ENCODE data around the gene KRTAP10-5.
"Not testable (repeated sequence)": the region's sequence is repeated elsewhere in the genome, so short reads cannot be mapped to it uniquely, and the experiment has no call there.

Gene KRTAP10-5

GRCh38 chr21:44569861-44570517 is 10.4 kb downstream of the KRTAP10-5 start:
- DNase-seq: no peak

DNA sequence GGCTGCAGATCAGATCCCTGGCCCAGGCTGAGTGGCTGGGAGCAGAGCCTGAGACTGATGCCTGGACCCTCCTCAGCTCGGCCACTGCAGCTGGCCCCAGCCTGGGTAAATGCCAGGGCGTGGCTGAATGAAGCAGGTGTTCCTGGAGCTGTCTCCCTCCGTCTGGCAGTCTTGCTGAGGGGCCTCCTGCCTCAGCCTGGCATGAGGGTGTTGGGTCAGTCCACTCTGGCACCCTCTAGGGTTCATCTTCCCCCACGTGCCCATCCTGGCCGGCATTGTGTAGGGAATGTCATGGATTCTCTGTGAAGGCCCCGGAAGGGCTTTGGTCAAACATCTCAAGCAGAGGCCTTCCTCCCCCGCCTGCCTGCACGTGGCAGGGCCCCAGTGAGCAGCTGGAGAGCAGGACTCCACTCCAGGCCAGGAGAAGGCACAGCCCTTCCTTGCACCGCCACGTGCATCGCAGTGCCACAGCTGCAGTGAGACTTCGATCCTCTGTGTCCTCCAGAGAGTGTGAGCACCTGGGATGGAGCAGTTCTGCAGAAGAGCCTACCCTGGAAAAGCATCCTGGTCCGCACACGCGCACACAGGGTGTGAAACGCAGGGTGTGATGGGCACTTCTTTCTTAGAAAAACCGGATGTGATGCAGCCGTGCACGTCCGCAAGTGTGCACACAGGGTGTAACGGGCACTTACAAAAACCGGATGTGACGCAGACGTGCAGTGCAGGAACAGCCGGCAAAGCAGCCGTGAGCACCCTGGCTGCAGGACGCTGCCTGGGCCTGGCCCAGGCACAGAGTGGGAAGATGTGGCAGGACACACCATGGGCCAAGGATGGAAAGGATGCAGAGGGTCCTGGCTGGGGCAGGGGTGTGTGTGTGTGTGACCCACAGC is 11.5 kb downstream of the KRTAP10-5 start:
- no peak for DNase-seq

DNA sequence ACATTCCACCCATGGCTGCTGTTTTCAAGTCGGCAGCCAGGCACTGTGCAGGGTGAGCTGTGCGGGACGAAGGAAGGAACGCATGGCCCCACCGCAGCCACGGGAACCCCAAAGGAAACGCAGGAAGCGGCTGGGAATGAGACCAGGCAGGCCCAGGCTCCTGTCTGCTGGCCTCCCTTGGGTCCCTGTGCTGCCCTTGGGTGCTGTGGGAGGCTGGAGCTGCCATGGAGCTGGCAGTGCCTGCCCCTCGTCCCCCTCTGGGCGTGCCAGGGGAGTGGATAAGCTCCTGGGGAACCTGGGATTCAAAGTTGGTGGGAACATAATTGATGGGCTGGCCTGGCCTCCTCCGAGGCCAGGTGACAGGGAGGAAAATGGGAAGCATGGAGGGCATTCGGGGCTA is 12.1 kb downstream of the KRTAP10-5 start:
- DNase-seq: no peak

DNA sequence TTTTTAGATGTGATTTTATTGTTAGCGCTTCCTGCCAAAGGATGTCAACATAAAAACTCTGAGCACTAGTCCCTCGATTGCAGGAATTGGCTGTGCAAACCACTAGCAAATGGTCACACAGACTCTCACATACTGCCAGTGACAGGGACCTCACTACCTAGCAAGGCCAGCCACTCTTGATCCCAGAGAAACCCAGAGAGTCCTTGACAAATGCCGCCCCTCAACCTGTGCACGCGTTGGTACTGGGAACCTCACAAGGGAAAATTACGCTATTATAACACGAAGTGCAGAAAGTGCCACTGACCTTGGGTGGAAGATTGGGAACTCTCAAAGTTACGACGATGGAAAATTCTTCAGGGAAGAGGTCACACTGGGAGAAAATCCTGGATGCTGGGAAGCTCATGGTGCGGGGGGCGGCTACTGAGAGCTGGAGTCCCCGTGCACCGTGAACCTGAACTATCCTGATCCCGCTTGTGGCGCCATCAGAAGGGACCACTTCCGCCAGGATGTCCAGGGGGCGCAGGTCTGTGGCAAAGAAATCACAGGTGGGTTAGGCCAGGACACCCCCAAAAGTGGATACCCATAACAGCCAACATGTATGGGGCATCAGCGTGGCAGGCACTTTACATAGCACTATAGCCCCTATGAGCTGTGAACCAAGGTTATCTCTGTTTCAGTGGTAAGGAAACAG is 12.8 kb downstream of the KRTAP10-5 start:
- no peak for DNase-seq

DNA sequence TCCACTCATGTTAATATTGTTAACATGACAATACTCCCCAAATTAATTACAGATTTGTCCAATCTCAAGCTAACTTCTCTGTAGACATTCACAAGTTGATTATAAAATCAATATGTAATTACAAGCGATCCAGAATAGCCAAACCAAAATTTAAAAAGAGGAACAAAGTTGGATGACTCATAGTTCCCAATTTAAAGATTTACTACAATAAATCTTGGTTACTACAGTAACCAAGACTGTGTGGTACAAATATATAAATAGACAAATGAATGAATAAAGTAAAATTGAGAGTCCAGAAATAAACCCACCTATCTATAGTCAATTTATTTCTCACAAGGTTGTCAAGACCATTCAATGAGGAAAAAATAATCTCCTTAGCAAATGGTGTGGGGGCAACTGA is 14.0 kb downstream of the KRTAP10-5 start:
- DNase-seq: no peak

GRCh38 chr21:44564886-44565598 is 15.4 kb downstream of the KRTAP10-5 start:
- DNase-seq: no peak

GRCh38 chr21:44564099-44564498 is 16.3 kb downstream of the KRTAP10-5 start:
- no peak for DNase-seq

GRCh38 chr21:44558695-44559094 is 21.7 kb downstream of the KRTAP10-5 start, which contains the start of gene KRTAP10-3:
KRTAP10-3 (minus strand) TSS chr21:44558795; CDS start chr21:44558715, 80 bp downstream.
- DNase-seq: no peak

- not testable (repeated sequence) for DNase-seq
Observed at GRCh38 chr21:44558329-44558675, 22.1 kb downstream of the KRTAP10-5 start.

GRCh38 chr21:44557491-44558328 is 22.7 kb downstream of the KRTAP10-5 start:
- no peak for DNase-seq

DNA sequence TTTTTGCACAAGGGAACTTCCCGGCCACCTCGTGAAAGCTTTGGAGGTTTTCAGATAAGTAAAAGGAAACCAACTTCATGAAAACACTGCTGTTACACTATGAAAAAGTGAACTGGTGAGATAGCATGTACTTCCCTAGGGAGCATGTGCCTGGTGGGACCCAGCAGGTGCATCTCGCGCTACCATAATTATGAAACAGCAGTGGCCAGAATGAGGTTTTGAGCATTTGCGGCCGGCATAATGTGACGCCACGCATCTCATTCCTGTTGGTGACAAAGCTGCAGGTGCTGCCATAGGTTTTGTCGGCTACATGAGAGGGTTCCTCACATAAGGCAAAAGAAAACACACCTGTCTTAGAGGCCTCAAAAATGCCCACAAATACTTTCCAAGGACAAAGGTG is 23.5 kb downstream of the KRTAP10-5 start:
- DNase-seq: no peak

- no peak for DNase-seq
Observed at GRCh38 chr21:44555200-44555875, 25.1 kb downstream of the KRTAP10-5 start.

GRCh38 chr21:44552681-44553080 is 27.7 kb downstream of the KRTAP10-5 start:
- DNase-seq: no peak

- no peak for DNase-seq
Observed at GRCh38 chr21:44552136-44552535, 28.3 kb downstream of the KRTAP10-5 start.

DNA sequence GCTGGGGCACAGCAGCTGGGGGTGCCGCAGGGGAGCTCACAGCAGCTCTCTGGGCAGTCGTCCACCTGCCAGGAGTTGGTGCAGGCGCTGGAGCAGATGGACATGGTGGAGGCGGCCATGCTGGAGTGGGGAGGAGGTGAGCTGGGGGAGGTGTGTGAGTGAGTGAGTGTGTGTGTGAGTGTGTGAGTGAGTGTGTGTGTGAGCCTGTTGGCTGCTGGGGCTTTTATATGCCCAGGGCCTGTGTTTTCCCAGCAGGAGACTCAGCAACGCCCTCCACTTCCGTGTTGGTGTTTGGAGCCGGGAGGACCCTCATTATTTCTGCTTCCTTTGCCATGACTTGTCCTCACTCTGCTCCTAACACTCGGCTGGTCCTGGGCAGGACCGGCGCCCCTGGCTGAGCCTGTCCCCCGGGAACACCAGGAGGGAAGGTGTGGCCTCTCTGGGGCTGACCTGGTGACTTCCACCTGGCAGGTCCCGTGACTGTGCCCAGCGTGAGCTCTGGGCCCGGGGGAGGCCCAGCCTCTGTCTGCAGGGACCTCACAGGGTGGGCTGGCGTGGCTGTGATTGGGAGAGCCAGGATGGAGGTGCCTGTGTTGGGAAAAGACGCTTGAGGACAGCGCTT is 29.0 kb downstream of the KRTAP10-5 start, which contains the start of gene KRTAP10-2:
KRTAP10-2 (minus strand) TSS at position 166 of the 622 bp plus-strand sequence; CDS start at position 119, 47 bp downstream.
- no peak for DNase-seq

- no peak for DNase-seq
Observed at GRCh38 chr21:44550807-44551206, 29.6 kb downstream of the KRTAP10-5 start.

DNA sequence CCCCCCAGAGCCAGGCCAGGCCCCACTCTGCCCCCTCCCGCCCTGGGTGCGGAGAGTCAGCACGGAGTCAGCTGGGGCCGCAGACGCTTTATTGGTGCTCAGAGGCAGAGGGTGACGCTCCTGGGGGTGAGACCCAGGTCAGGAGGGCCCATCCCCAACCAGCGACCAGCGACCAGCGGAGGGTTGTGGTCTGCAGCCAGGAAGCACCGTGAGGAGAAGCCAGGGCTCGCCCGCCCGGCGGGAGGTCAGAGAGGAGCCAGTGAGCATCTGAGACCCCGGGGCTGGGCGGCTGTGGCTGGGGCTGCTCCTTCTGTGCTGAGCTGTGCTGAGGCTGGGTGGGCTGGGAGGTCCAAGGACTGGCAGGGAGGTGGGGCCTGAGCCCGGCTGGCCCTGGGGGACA is 30.1 kb downstream of the KRTAP10-5 start:
- not testable (repeated sequence) for DNase-seq

- DNase-seq: no peak
Observed at GRCh38 chr21:44549525-44550211, 30.7 kb downstream of the KRTAP10-5 start.

DNA sequence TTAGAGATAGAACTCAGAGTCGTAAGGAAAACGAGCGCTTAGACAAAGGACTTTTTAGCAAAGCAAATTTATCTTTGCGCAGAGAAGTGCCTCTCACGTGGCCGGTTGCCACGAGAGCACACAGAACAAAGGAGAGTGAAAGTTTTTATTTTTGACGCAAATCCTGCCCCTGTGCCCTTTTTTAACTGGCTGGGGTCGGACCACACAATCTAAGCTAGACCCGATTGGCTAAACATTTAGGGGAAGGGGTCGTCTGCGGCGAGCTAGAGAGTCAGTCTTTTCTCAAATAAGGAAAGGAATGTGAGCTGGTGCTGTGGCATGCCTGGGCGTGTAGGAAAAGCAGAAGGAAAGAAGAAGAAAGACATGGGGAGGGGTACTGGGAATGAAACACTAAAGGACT is 31.5 kb downstream of the KRTAP10-5 start:
- DNase-seq: no peak

DNA sequence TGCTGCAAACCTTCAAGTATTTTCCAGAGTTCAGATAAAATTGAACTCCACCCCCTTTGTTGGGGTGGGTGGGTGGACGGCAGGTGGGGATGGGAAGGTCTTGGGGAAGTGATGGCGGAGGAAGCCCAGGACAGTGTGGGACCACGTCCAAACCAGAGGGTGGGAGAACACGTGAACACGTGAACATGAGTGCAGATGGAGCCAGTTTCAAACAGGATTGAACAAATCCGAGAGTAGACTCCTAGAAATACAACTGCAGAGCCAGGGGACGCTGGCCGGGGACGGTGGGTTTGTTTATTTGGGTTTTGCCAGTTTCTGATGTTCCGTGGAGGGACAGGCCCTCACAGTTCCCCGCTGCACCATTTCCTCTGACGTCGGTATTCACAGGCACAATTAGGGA is 32.0 kb downstream of the KRTAP10-5 start:
- DNase-seq: no peak

Measured in stimulated activated CD4-positive, alpha-beta T cell treated with anti-CD3 and anti-CD28 coated beads, Interleukin-15, amount 100 ng/mL, for 24 hours (primary cell).